ENCODE measurements around the gene MYL12B. TPM values are rescaled to one million over a fixed set of nuclear protein-coding genes. Genes with fewer than 3 reads are reported as not detected.
A peak's percentile ranks its signal among the peaks of the same experiment; 100 is the strongest.
"Not testable (repeated sequence)": the region's sequence is repeated elsewhere in the genome, so short reads cannot be mapped to it uniquely, and the experiment has no call there.

The MYL12B gene
- total RNA-seq, 2 experiments from 2014 or later = 288 to 293 TPM

DNA sequence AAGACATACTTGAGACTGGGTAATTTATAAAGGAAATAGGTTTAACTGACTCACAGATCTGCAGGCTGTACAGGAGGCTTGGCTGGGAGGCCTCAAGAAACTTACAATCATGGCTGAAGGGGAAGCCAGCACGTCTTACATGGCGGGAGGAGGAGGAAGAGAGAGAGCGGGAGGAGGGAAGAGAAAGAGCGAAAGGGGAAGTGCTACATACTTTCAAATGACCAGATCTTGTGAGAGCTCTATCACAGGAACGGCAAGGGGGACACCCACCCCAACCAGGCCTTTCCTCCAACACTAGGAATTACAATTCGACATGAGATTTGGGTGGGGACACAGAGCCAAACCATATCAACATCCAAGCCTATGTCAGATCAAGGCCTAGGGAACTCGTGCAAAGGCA lies 24.2 kb downstream of the MYL12B start:
- DNase-seq = no peak
- Mint-ChIP-seq H3K27ac (no peak overlapping the region), H3K9me3 (peaks cover 11% of the 10 kb centered on the region), H3K27me3 (ENCODE audit: low read depth) (no peaks in the 10 kb centered on the region), H3K4me1 (ENCODE audit: low read depth) (no peaks in the 10 kb centered on the region), H3K4me3 (no peak overlapping the region), H3K36me3 (ENCODE audit: low read depth) (no peaks in the 10 kb centered on the region)
- intact Hi-C loops (cut with micrococcal nuclease) = no loop called here
- CTCF ChIA-PET = interaction anchor here (0.8 to 6.7 kb wide), 6 partner anchors 11 to 486 kb away, joined by 3 to 138 read pairs (median 3); no protein-coding TSS in a partner anchor

DNA sequence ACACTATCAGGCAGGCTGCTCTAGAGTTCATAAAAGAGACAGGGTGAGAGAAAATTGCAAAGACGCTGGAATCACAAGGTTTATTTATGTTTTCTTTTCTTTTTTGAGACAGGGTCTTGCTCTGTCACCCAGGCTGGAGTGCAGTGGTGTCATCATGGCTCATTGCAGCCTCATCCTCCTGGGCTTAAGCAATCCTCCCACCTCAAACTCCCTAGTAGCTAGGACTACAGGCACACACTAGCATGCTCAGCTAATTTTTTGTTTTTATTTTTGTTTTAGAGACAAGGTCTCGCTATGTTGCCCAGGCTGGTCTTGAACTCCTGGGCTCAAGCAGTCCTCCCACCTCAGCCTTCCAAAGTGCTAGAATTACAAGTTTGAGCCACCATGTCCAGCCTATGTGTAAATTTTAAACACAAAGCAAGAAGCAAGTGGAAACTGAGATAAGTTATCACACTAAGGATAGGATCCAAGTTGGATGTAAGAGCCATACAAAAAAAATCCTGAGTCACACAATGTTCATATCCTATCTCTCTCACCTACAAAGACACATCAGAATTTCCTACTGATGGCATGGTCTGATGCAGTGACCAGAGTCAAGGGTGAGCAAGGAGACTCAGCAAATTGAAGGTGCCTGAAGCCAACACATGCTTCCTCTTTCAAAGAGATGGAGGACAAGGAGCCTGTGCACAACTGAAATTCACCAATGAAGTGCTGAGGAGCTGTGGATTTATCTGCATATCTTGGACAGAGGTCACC lies 31.4 kb downstream of the MYL12B start:
- H3K27me3 Mint-ChIP-seq (ENCODE audit: low read depth) = no peaks in the 10 kb centered on the region
- intact Hi-C loops (cut with micrococcal nuclease) = no loop called here
- H3K9me3 Mint-ChIP-seq = peaks cover 12% of the 10 kb centered on the region
- H3K4me3 Mint-ChIP-seq = no peak overlapping the region
- peaks cover 3% of the 10 kb centered on the region for H3K4me1 Mint-ChIP-seq (ENCODE audit: low read depth)
- H3K27ac Mint-ChIP-seq = no peak overlapping the region
- H3K36me3 Mint-ChIP-seq (ENCODE audit: low read depth) = no peaks in the 10 kb centered on the region
- DNase-seq = no peak
- CTCF ChIA-PET = interaction anchor here (1.0 to 1.4 kb wide), 3 partner anchors 11 to 373 kb away, joined by 5 to 11 read pairs (median 7); no protein-coding TSS in a partner anchor

DNA sequence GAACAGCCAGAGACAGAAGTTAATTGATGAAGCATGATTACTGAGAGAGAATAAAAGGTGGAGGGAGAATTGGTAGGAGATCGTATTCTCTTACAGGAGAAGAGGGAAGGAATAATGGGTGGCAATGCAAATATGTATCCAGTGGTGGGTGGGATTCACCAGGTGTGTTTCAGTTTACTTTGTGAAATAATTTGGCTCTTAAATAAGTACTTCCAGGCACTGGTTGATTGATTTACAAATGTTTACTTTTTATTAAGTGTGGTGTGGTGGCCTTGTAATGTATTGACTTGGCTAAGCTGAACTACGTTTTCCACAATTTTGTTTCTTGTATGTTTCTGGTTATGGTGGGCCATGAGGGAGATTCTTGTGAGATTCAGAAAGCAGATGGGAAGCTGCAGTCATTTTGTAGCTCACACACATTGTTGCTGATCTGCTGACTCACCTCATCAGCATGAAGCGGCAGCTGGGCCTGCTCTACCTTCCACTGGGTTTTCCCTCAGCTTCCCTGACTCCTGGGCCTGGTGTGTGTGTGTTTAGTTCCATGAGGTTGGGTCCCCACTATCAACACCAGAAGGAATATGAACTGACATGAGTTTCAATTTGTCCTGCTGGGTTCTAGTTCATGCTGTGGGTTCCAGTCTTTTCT lies 32.6 kb downstream of the MYL12B start:
- Mint-ChIP-seq H3K4me1 (ENCODE audit: low read depth) (peaks cover 3% of the 10 kb centered on the region), H3K27ac (no peak overlapping the region), H3K9me3 (peaks cover 13% of the 10 kb centered on the region), H3K36me3 (ENCODE audit: low read depth) (no peaks in the 10 kb centered on the region), H3K27me3 (ENCODE audit: low read depth) (peaks cover 3% of the 10 kb centered on the region), H3K4me3 (no peak overlapping the region)
- intact Hi-C loops (cut with micrococcal nuclease) = loop anchor here (5.0 kb wide), 2 partner anchors 373 to 703 kb away; no protein-coding TSS in a partner anchor
- CTCF ChIA-PET = interaction anchor here (0.5 to 1.4 kb wide), 6 partner anchors 12 to 372 kb away, joined by 3 to 11 read pairs (median 4); no protein-coding TSS in a partner anchor
- no peak for DNase-seq

DNA sequence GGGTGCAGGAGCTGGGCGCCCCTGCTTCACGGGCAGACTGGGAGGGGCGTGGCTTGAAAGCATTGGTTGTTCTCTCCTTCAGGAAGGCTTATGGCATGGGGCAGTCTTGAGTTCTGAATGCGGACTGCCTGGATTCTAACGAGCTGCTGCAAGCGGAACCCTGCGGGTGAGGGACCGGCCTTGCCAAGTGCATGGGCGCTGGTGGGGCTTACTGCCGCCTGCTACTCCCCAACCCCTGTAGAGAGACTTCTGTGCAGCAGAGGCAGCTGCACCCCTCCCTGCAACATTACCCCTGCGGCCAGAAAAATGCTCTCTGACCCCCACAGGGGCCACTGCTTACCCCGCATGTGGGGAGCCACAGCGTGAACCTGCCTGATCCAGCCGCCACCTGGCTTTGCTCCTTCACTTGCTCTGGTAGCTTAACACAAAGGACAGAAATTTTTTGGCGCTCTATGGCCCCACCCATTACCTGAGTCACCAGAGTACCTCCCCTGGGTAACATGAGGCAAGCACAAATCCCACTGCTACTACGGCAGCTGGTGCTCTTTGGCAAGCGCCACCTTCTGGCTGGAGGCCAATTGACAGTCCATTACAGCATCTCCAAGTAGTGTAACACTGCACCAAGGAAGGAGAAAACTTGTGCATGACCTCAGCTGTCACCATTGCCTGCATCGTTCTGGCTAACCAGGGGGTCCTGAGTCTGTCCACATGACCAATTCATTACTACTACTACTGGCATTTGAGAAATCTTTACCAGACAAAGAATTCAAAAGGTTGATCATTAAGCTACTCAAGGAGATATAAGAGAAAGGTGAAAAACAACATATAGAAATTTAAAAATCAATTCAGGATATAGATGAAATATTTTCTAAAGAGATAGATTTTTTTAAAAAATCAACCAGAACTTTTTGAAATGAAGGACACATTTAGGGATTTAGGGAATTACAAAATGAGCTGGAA lies 35.4 kb downstream of the MYL12B start:
- CTCF ChIA-PET = interaction anchor here (0.6 to 3.8 kb wide), 43 partner anchors 8 to 471 kb away, joined by 3 to 49 read pairs (median 4); no protein-coding TSS in a partner anchor
- Mint-ChIP-seq H3K27ac (peak overlapping the region; percentile 79), H3K36me3 (ENCODE audit: low read depth) (no peaks in the 10 kb centered on the region), H3K27me3 (ENCODE audit: low read depth) (peaks cover 11% of the 10 kb centered on the region), H3K4me3 (peak overlapping the region; percentile 93), H3K9me3 (peaks cover 1% of the 10 kb centered on the region), H3K4me1 (ENCODE audit: low read depth) (peaks cover 3% of the 10 kb centered on the region)
- intact Hi-C loops (cut with micrococcal nuclease) = loop anchor here (1.0 to 5.0 kb wide), 7 partner anchors 36 to 700 kb away; no protein-coding TSS in a partner anchor
- DNase-seq = peak; percentile 98

DNA sequence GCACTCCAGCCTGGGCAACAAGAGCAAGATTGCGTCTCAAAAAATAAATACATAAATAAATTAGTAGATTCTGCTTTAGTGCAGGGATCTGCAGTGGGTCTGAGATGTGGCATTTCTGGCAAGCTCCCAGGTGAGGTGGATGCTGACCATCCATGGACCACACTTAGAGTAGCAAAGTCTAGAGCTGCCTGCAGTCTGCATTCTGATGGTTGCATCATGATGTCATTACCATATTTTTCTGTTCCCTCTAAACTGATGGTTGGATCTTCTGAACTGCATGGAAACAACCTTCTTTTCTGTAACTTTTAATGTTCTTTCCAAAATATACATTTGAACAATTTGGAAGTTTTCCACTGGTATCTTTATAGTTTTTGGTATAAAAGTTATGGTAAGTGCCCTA lies 42.9 kb downstream of the MYL12B start:
- H3K27me3 Mint-ChIP-seq (ENCODE audit: low read depth) = peaks cover 20% of the 10 kb centered on the region

DNA sequence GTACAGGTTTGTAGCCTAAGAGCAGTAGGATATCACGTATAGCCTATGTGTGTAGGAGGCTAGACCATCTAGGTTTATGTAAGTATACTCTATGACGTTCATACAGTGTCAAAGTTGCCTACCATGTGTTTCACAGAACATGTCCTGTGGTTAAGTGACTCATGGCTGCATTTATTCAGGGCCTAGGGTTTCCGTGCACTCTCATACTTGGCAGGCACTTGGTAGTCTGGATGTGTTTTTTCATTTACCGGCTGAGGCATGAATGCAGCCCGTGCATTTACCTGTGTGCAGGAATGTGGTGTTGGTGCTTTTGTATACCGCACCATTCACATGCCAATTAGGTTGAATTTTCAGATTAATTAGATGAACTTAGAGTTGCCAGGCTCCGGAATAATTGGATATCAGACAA lies 43.4 kb downstream of the MYL12B start:
- no peaks in the 10 kb centered on the region for H3K9me3 Mint-ChIP-seq
- DNase-seq = peak; percentile 66
- no peak overlapping the region for H3K4me3 Mint-ChIP-seq
- H3K36me3 Mint-ChIP-seq (ENCODE audit: low read depth) = no peaks in the 10 kb centered on the region
- intact Hi-C loops (cut with micrococcal nuclease) = loop anchor here (1.0 kb wide), 3 partner anchors 75 to 289 kb away; no protein-coding TSS in a partner anchor
- peaks cover 14% of the 10 kb centered on the region for H3K4me1 Mint-ChIP-seq (ENCODE audit: low read depth)
- H3K27me3 Mint-ChIP-seq (ENCODE audit: low read depth) = peaks cover 16% of the 10 kb centered on the region
- CTCF ChIA-PET = no interaction called here
- H3K27ac Mint-ChIP-seq = peak overlapping the region; percentile 37

More for the DNA sequence above, 42.9 kb downstream of the MYL12B start:
- CTCF ChIA-PET = no interaction called here
- H3K9me3 Mint-ChIP-seq = no peaks in the 10 kb centered on the region
- H3K4me1 Mint-ChIP-seq (ENCODE audit: low read depth) = peaks cover 14% of the 10 kb centered on the region
- DNase-seq = no peak
- intact Hi-C loops (cut with micrococcal nuclease) = loop anchor here (1.0 kb wide), 3 partner anchors 75 to 289 kb away; no protein-coding TSS in a partner anchor
- no peak overlapping the region for H3K4me3 Mint-ChIP-seq
- no peak overlapping the region for H3K27ac Mint-ChIP-seq
- no peaks in the 10 kb centered on the region for H3K36me3 Mint-ChIP-seq (ENCODE audit: low read depth)

DNA sequence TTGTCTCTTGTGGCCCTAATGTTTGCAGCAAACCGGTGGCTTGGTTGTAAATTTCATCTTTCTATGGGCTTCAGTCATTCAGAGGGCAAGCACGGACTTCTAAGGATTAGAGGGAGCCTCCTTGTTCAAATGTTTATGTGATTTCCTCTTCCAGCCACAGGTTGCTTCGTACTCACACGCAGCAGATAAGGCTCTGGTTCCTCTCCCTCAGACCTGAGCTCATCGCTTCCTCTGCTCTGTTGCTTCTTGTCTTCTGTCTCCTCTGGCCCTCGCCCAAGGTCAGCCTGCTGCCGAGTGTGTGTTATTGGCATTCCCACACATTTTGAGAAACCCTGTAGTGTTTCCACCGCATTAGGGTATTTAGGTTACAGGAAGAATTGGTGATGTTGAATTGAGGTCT lies 44.0 kb downstream of the MYL12B start:
- H3K36me3 Mint-ChIP-seq (ENCODE audit: low read depth) = no peaks in the 10 kb centered on the region
- peaks cover 16% of the 10 kb centered on the region for H3K27me3 Mint-ChIP-seq (ENCODE audit: low read depth)
- no peak overlapping the region for H3K4me3 Mint-ChIP-seq
- no peak for DNase-seq
- CTCF ChIA-PET = interaction anchor here (0.6 kb wide), 1 partner anchor 195 kb away, joined by 3 read pairs; no protein-coding TSS in a partner anchor
- H3K27ac Mint-ChIP-seq = peak overlapping the region; percentile 37
- H3K9me3 Mint-ChIP-seq = no peaks in the 10 kb centered on the region
- peaks cover 14% of the 10 kb centered on the region for H3K4me1 Mint-ChIP-seq (ENCODE audit: low read depth)
- intact Hi-C loops (cut with micrococcal nuclease) = loop anchor here (1.0 kb wide), 3 partner anchors 74 to 288 kb away; no protein-coding TSS in a partner anchor

DNA sequence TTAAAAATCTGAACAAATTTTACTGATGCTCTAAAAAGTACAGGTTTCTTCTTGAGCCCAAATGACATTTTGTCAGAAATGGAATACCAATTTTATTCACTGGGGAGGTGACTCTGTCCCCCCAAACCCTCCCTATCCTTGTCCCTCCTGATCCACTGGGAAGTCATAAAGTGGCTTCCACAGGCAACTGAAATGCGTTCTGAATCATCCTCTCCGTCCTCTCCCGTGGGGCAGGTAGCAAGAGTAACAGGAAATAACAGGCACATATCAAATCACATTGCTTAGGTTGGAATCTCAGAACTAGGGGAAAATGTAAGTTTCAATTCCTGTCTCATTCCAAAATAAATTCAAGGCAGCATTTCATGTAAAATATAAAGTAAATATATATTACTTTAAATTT lies 44.5 kb downstream of the MYL12B start:
- intact Hi-C loops (cut with micrococcal nuclease) = no loop called here
- H3K4me1 Mint-ChIP-seq (ENCODE audit: low read depth) = peaks cover 14% of the 10 kb centered on the region
- H3K27ac Mint-ChIP-seq = no peak overlapping the region
- no peaks in the 10 kb centered on the region for H3K9me3 Mint-ChIP-seq
- H3K36me3 Mint-ChIP-seq (ENCODE audit: low read depth) = no peaks in the 10 kb centered on the region
- no peak overlapping the region for H3K4me3 Mint-ChIP-seq
- H3K27me3 Mint-ChIP-seq (ENCODE audit: low read depth) = peaks cover 16% of the 10 kb centered on the region
- DNase-seq = no peak
- CTCF ChIA-PET = interaction anchor here (0.6 kb wide), 1 partner anchor 195 kb away, joined by 3 read pairs; no protein-coding TSS in a partner anchor

DNA sequence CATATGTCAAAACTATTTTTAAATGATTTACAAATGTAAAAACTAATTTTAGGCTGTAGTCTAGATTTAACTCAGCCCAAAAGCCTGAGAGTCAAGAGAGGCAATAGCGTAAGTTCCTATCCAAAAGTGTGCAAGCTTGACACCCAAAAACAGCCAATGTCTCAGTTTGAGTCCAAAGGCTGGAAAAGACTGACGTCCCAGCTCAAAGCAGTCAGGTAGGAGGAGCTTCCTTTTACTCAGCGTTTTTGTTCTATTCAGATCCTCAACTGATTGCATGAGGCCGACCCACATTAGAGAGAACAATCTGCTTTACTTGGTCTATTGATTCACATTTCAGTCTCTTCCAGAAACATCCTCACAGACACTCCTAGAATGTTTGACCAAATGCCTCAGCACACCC lies 51.8 kb downstream of the MYL12B start:
- Mint-ChIP-seq H3K27ac (no peak overlapping the region), H3K4me1 (ENCODE audit: low read depth) (no peaks in the 10 kb centered on the region), H3K4me3 (no peak overlapping the region), H3K27me3 (ENCODE audit: low read depth) (peaks cover 2% of the 10 kb centered on the region), H3K9me3 (no peaks in the 10 kb centered on the region), H3K36me3 (ENCODE audit: low read depth) (no peaks in the 10 kb centered on the region)
- CTCF ChIA-PET = interaction anchor here (0.7 to 1.8 kb wide), 3 partner anchors 9 to 279 kb away, joined by 3 to 5 read pairs (median 3); no protein-coding TSS in a partner anchor
- intact Hi-C loops (cut with micrococcal nuclease) = no loop called here
- no peak for DNase-seq

DNA sequence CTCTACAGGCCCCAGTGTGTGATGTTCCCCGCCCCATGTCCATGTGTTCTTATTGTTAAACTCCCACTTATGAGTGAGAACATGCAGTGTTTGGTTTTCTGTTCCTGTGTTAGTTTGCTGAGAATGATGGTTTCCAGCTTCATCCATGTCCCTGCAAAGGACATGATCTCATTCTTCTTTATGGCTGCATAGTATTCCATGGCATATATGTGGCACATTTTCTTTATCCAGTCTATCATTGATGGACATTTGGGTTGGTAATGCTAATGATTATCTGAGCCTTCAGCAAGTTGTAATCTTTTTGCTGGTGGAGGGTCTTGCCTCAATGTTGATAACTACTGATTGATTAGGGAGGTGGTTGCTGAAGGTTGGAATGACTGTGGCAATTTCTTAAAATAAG lies 53.4 kb downstream of the MYL12B start:
- intact Hi-C loops (cut with micrococcal nuclease); H3K36me3 Mint-ChIP-seq (ENCODE audit: low read depth); H3K4me3 Mint-ChIP-seq; H3K9me3 Mint-ChIP-seq; DNase-seq; H3K4me1 Mint-ChIP-seq (ENCODE audit: low read depth); H3K27me3 Mint-ChIP-seq (ENCODE audit: low read depth); H3K27ac Mint-ChIP-seq: not testable (repeated sequence)
- CTCF ChIA-PET = interaction anchor here (1.1 kb wide), 1 partner anchor 33 kb away, joined by 4 read pairs; no protein-coding TSS in a partner anchor

DNA sequence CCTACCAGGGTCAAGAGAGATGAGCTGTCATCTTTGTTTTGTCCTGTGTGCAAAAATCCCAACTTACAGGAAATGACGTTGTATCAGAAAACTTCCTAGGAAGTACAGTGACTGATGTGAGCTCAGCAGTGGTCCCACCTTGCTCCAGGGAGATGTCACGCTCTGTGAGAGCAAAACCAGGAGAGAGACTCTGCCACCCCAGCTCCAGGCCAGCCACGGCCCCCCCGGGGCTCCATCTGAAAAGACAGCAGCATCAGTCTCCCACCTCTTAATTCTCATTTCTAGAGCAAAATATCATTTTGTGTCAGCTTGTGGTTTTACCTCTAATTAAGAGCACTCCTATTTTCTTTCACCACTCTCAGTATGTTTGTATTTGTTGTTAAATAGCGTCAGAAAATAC lies 57.5 kb downstream of the MYL12B start:
- peaks cover 2% of the 10 kb centered on the region for H3K27me3 Mint-ChIP-seq (ENCODE audit: low read depth)
- DNase-seq = no peak
- H3K4me3 Mint-ChIP-seq = no peak overlapping the region
- intact Hi-C loops (cut with micrococcal nuclease) = no loop called here
- H3K27ac Mint-ChIP-seq = no peak overlapping the region
- no peaks in the 10 kb centered on the region for H3K36me3 Mint-ChIP-seq (ENCODE audit: low read depth)
- H3K9me3 Mint-ChIP-seq = no peaks in the 10 kb centered on the region
- CTCF ChIA-PET = interaction anchor here (1.1 kb wide), 2 partner anchors 38 to 346 kb away, joined by 3 to 4 read pairs; no protein-coding TSS in a partner anchor
- H3K4me1 Mint-ChIP-seq (ENCODE audit: low read depth) = peaks cover 7% of the 10 kb centered on the region

Data from activated naive CD4-positive, alpha-beta T cell treated with anti-CD3 and anti-CD28 coated beads for 36 hours (primary cell).